ENCODE measurements around the gene HS6ST2.

DNA sequence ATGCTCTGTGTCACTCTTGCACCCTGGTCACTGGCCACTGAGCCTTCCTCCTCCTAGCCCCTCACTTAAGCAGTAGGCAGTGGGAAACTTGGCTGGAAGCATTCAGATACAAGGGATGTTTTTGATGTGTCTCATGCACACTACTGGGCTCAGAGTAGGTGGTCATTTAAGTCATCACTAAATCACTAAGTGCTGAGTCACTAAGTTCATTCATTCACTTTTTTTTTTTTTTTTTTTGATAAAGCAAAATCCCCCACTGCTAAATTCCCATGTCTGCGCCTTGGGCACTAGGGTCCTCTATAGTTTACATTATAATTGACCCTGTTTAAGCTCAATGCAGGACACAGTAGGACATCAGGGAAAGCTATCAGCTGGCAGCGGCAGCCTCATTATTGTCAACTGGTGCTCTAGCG lies 287.2 kb downstream of the HS6ST2 start:
- no peak for TF ChIP-seq POLR2A (IDR thresholded peaks at IDR 0.05)
- no peak for TF ChIP-seq CTCF (IDR thresholded peaks at IDR 0.05)

Measured in testis (tissue), 2 donors.